Endothelial cell of umbilical vein (primary cell): ENCODE results near the gene COLGALT1. TPM values are rescaled to one million over a fixed set of nuclear protein-coding genes. Genes with fewer than 3 reads are reported as not detected.

ENCODE experiments used
- BruUV-seq: library from RNA; stranded (reverse); fragments of 400-500 nt; replicated peaks from 2 replicates; lab custom pipeline; 2021; lab: Mats Ljungman, UMichigan
- CTCF ChIA-PET: fragments of 300-600, 350-600 bp; sonication (Branson Sonifier 250); formaldehyde crosslinking; loops from one replicate; lab custom pipeline; 2021; ENCODE audit warnings: antibody characterized with exemption, inconsistent platforms; lab: Charles Lee
- POLR2A ChIA-PET: fragments of 300-600, 350-600 bp; sonication (Branson Sonifier 250); formaldehyde crosslinking; loops from one replicate; lab custom pipeline; 2021; ENCODE audit warnings: antibody characterized with exemption, inconsistent platforms; lab: Charles Lee
- DNase-seq: peaks from one replicate; pipeline ENCODE4 v3.0.0-alpha.2; 2011; ENCODE audit warnings: low read depth, low spot score
- FAIRE-seq: peaks from 2 replicates; lab custom pipeline; 2011; peaks lifted over from hg19 to GRCh38; lab: Jason Lieb, UNC
- H2AFZ ChIP-seq: 2 replicates; pipeline ENCODE4 v1.6.0; 2012; ENCODE audit warnings: low read depth, low read length, control low read depth, inconsistent platforms
- H3K27ac ChIP-seq: 2 replicates; pipeline ENCODE4 v1.5.1; 2011; ENCODE audit warnings: low read depth, mild to moderate bottlenecking, control low read depth, low read length, moderate library complexity; ENCODE audit not compliant: insufficient read depth
- H3K27me3 ChIP-seq, 2 experiments: 2 replicates each; pipeline versions ENCODE4 v1.6.0 to v1.6.1; 2011; ENCODE audit warnings: low read length in 2 of 2, mixed read lengths in 1 of 2; ENCODE audit not compliant: control insufficient read depth in 2 of 2, insufficient read depth in 2 of 2
- H3K36me3 ChIP-seq, 2 experiments: 2 replicates in 1 of 2; 3 replicates in 1 of 2; pipeline ENCODE4 v1.5.1; 2011; ENCODE audit warnings: low read length in 2 of 2, mild to moderate bottlenecking in 1 of 2, moderate library complexity in 1 of 2; ENCODE audit not compliant: control insufficient read depth in 2 of 2, insufficient read depth in 2 of 2; ENCODE audit errors: extremely low read depth in 1 of 2
- H3K4me1 ChIP-seq: 3 replicates; pipeline ENCODE4 v1.5.1; 2011; ENCODE audit warnings: mild to moderate bottlenecking, low read length; ENCODE audit not compliant: control insufficient read depth, insufficient read depth; ENCODE audit errors: extremely low read depth
- H3K4me2 ChIP-seq: 2 replicates; pipeline ENCODE4 v1.6.1; 2011; ENCODE audit warnings: low read length, control low read depth, mixed read lengths; ENCODE audit not compliant: insufficient read depth
- H3K4me3 ChIP-seq, 3 experiments: fragments of 200-600 bp in 1 of 3; sonication (generic), shearing (Covaris generic) in 1 of 3; replicated peaks in 1 of 3; 2 replicates each; pipeline ENCODE4 v1.5.1; 2011 to 2016; ENCODE audit warnings: control low read depth in 3 of 3, low read length in 3 of 3, mild to moderate bottlenecking in 2 of 3, inconsistent platforms in 1 of 3, low read depth in 1 of 3, moderate library complexity in 1 of 3; ENCODE audit not compliant: insufficient read depth in 1 of 3
- H3K79me2 ChIP-seq: 2 replicates; pipeline ENCODE4 v1.6.0; 2012; ENCODE audit warnings: low read length, inconsistent platforms; ENCODE audit not compliant: control insufficient read depth, insufficient read depth
- H3K9ac ChIP-seq: replicated peaks from 2 replicates; pipeline ENCODE3; 2011; ENCODE audit warnings: low read length, control low read depth; ENCODE audit not compliant: insufficient read depth; ENCODE audit errors: extremely low read depth
- H3K9me1 ChIP-seq: replicated peaks from 3 replicates; pipeline ENCODE4 v1.6.0; 2011; ENCODE audit warnings: mild to moderate bottlenecking, low read length; ENCODE audit not compliant: control insufficient read depth, insufficient read depth; ENCODE audit errors: extremely low read depth
- H3K9me3 ChIP-seq: replicated peaks from 2 replicates; pipeline ENCODE4 v1.5.1; 2012; ENCODE audit warnings: low read length, inconsistent platforms; ENCODE audit not compliant: control insufficient read depth, insufficient read depth
- H4K20me1 ChIP-seq: replicated peaks from 2 replicates; pipeline ENCODE3; 2011; ENCODE audit warnings: mild to moderate bottlenecking, low read length; ENCODE audit not compliant: control insufficient read depth, insufficient read depth; ENCODE audit errors: extremely low read depth
- CTCF ChIP-seq, 2 donors: IDR thresholded peaks; 1 replicate in 1 of 2; 2 replicates in 1 of 2; pipeline ENCODE4 v1.5.1; 2011; ENCODE audit warnings: low read length in 2 of 2, mild to moderate bottlenecking in 2 of 2, moderate library complexity in 2 of 2, control low read depth in 1 of 2, inconsistent platforms in 1 of 2, low read depth in 1 of 2; ENCODE audit not compliant: insufficient read depth in 1 of 2; ENCODE audit errors: extremely low read depth in 1 of 2
- EZH2 ChIP-seq: IDR thresholded peaks from 2 replicates; pipeline ENCODE4 v1.6.1; 2012; ENCODE audit warnings: borderline replicate concordance, low read depth, mild to moderate bottlenecking, moderate library complexity, low read length, inconsistent platforms; ENCODE audit not compliant: severe bottlenecking
- FOS ChIP-seq: IDR thresholded peaks from 2 replicates; pipeline ENCODE4 v1.6.1; 2011; ENCODE audit warnings: mild to moderate bottlenecking, low read length, moderate library complexity, borderline replicate concordance; ENCODE audit not compliant: insufficient read depth
- GATA2 ChIP-seq: IDR thresholded peaks from 2 replicates; pipeline ENCODE4 v1.7.0; 2011; ENCODE audit warnings: low read depth, mild to moderate bottlenecking, moderate library complexity, mixed read lengths, low read length; ENCODE audit not compliant: insufficient read length, insufficient read depth
- JUN ChIP-seq: IDR thresholded peaks from 2 replicates; pipeline ENCODE4 v1.6.1; 2011; ENCODE audit warnings: borderline replicate concordance, low read depth; ENCODE audit not compliant: insufficient read length, insufficient read depth
- MAX ChIP-seq: IDR thresholded peaks from 2 replicates; pipeline ENCODE4 v1.6.1; 2011; ENCODE audit not compliant: insufficient read depth, insufficient read length
- MYC ChIP-seq: IDR thresholded peaks from one replicate; pipeline ENCODE4 v1.6.1; 2011; ENCODE audit warnings: mild to moderate bottlenecking, low read depth, low read length
- POLR2A ChIP-seq: IDR thresholded peaks from 2 replicates; pipeline ENCODE4 v1.6.1; 2012; ENCODE audit warnings: low read depth, mild to moderate bottlenecking, control low read depth, low read length
- POLR2AphosphoS5 ChIP-seq: IDR thresholded peaks from 2 replicates; pipeline ENCODE4 v1.6.1; 2012; ENCODE audit warnings: low read depth, mild to moderate bottlenecking, control low read depth, low read length, moderate library complexity; ENCODE audit not compliant: insufficient read depth
- dilution Hi-C: fragments of 300-500 bp; cut with MboI; formaldehyde crosslinking; loops from one replicate; pipeline ENCODE4 v1.15.0; 2019; ENCODE audit warnings: low sequenced_read_pairs; ENCODE audit not compliant: extremely low pct_ligation_motif_present
- intact Hi-C: fragments of 100-400 bp; cut with micrococcal nuclease; formaldehyde crosslinking; loops from one replicate; pipeline ENCODE4 v1.10.0; 2022
- polyA plus RNA-seq, 4 experiments: library from polyadenylated mRNA; depleted of rRNA in 3 of 4; stranded (reverse) in 3 of 4; unstranded in 1 of 4; fragments of >200 nt; gene quantifications; 2 replicates each; pipeline versions ENCODE4 v1.2.1 to v1.2.3, GENCODE V29; 2011 to 2012; ENCODE audit warnings: missing spikeins in 1 of 4
- total RNA-seq: library from RNA; stranded (reverse); gene quantifications from 2 replicates; pipeline ENCODE4 v1.2.3, GENCODE V29; 2021

COLGALT1 gene
- total and polyA plus RNA-seq, 2 donors (not counting 3 experiments of a cell fraction or from before 2014, with no cell fraction given): 263 to 355 TPM

- FAIRE-seq (no peak), DNase-seq (no peak)
- BruUV-seq: no TSS peak
- H3K9me3 ChIP-seq: no peaks in the 10 kb centered on the region
- H3K4me1 ChIP-seq: no peaks in the 10 kb centered on the region
- intact Hi-C loops (no loop called here), dilution Hi-C loops (no loop called here)
- H3K4me3 ChIP-seq: no peak overlapping the region
- no peak overlapping the region for H2AFZ ChIP-seq
- ChIA-PET POLR2A (no interaction called here), CTCF (no interaction called here)
- no peaks in the 10 kb centered on the region for H3K9me1 ChIP-seq
- no peaks in the 10 kb centered on the region for H4K20me1 ChIP-seq
- H3K36me3 ChIP-seq: no peaks in the 10 kb centered on the region
- H3K9ac ChIP-seq: no peak overlapping the region
- no peak overlapping the region for H3K4me2 ChIP-seq
- no peak overlapping the region for H3K27ac ChIP-seq
- H3K79me2 ChIP-seq: no peaks in the 10 kb centered on the region
- no peaks in the 10 kb centered on the region for H3K27me3 ChIP-seq
- TF ChIP-seq EZH2: no peak
- TF ChIP-seq MYC: no peak
- no peak for TF ChIP-seq JUN
- no peak for TF ChIP-seq FOS
- no peak for TF ChIP-seq POLR2AphosphoS5
- no peak for TF ChIP-seq CTCF (IDR thresholded peaks at IDR 0.05; ENCODE audit: extremely low read depth in 1 of 2, insufficient read depth in 1 of 2, low read depth in 1 of 2, low read length in 2 of 2)
- TF ChIP-seq GATA2: no peak
- TF ChIP-seq MAX: no peak
- TF ChIP-seq POLR2A: no peak
These were observed 77.1 kb downstream of the COLGALT1 start for GRCh38 chr19:17632577-17632976.

Other genes starting within 250 kb of the COLGALT1 start
- 55.7 and 61.6 TPM in 2 replicates for gene MRPL34, start 249.8 kb upstream of the COLGALT1 start, total RNA-seq
- gene MRPL34, start 249.8 kb upstream of the COLGALT1 start, polyA plus RNA-seq: 45.5 and 50.1 TPM in 2 replicates
- gene DDA1, start 246.1 kb upstream of the COLGALT1 start, total RNA-seq: 64.7 and 81.1 TPM in 2 replicates
- gene DDA1, start 246.1 kb upstream of the COLGALT1 start, polyA plus RNA-seq: 52.9 and 60.5 TPM in 2 replicates
- gene ANO8, start 220.8 kb upstream of the COLGALT1 start, total RNA-seq: 6.8 and 7.5 TPM in 2 replicates
- gene ANO8, start 220.8 kb upstream of the COLGALT1 start, polyA plus RNA-seq: 3.5 and 3.8 TPM in 2 replicates
- 28.1 and 34.7 TPM in 2 replicates for gene GTPBP3, start 218.1 kb upstream of the COLGALT1 start, total RNA-seq
- 12.7 and 15.4 TPM in 2 replicates for gene GTPBP3, start 218.1 kb upstream of the COLGALT1 start, polyA plus RNA-seq
- gene PLVAP, start 178.3 kb upstream of the COLGALT1 start, total RNA-seq: 5.7 and 11.1 TPM in 2 replicates
- gene PLVAP, start 178.3 kb upstream of the COLGALT1 start, polyA plus RNA-seq: 16.9 and 19.9 TPM in 2 replicates
- gene CCDC194, start 161.5 kb upstream of the COLGALT1 start, total RNA-seq: not detected in 2 replicates
- gene CCDC194, start 161.5 kb upstream of the COLGALT1 start, polyA plus RNA-seq: 0.11 and 0.12 TPM in 2 replicates
- gene BST2, start 150.0 kb upstream of the COLGALT1 start, total RNA-seq: 20.7 and 21.2 TPM in 2 replicates
- gene BST2, start 150.0 kb upstream of the COLGALT1 start, polyA plus RNA-seq: 145 and 146 TPM in 2 replicates
- gene MVB12A, start 135.6 kb upstream of the COLGALT1 start, total RNA-seq: 58.1 and 63.3 TPM in 2 replicates
- 88.8 and 109 TPM in 2 replicates for gene MVB12A, start 135.6 kb upstream of the COLGALT1 start, polyA plus RNA-seq
- gene TMEM221, start 107.0 kb upstream of the COLGALT1 start, total RNA-seq: not detected in 2 replicates
- 0.06 and 0.08 TPM in 2 replicates for gene TMEM221, start 107.0 kb upstream of the COLGALT1 start, polyA plus RNA-seq
- not detected in 2 replicates for gene NXNL1, start 94.7 kb upstream of the COLGALT1 start, total RNA-seq
- not detected in 2 replicates for gene NXNL1, start 94.7 kb upstream of the COLGALT1 start, polyA plus RNA-seq
- gene SLC27A1, start 85.1 kb upstream of the COLGALT1 start, total RNA-seq: 13.5 and 14.9 TPM in 2 replicates
- 10.4 and 11.9 TPM in 2 replicates for gene SLC27A1, start 85.1 kb upstream of the COLGALT1 start, polyA plus RNA-seq
- 99.2 and 110 TPM in 2 replicates for gene PGLS, start 44.0 kb upstream of the COLGALT1 start, total RNA-seq
- gene PGLS, start 44.0 kb upstream of the COLGALT1 start, polyA plus RNA-seq: 139 and 204 TPM in 2 replicates
- 0.09 and 0.30 TPM in 2 replicates for gene UNC13A, start 132.7 kb downstream of the COLGALT1 start, total RNA-seq
- gene UNC13A, start 132.7 kb downstream of the COLGALT1 start, polyA plus RNA-seq: 0.04 and 0.06 TPM in 2 replicates
- gene MAP1S, start 163.8 kb downstream of the COLGALT1 start, total RNA-seq: 143 and 166 TPM in 2 replicates
- 94.8 and 157 TPM in 2 replicates for gene MAP1S, start 163.8 kb downstream of the COLGALT1 start, polyA plus RNA-seq
- gene FCHO1, start 195.8 kb downstream of the COLGALT1 start, total RNA-seq: 1.4 and 1.6 TPM in 2 replicates
- gene FCHO1, start 195.8 kb downstream of the COLGALT1 start, polyA plus RNA-seq: 0.66 and 0.80 TPM in 2 replicates
- not detected in 2 replicates for gene B3GNT3, start 239.5 kb downstream of the COLGALT1 start, total RNA-seq
- gene B3GNT3, start 239.5 kb downstream of the COLGALT1 start, polyA plus RNA-seq: 0.10 TPM in 1 of 2 replicates, not detected in the other